GM21526 (cell line): ENCODE results near the gene MLLT6.

Experiments
- ATAC-seq: cut with Tn5 transposase; IDR thresholded peaks from one replicate; pipeline ENCODE4 v1.9.1; 2021; ENCODE audit warnings: moderate library complexity; ENCODE audit not compliant: unreplicated experiment, low FRiP score

Gene MLLT6

GRCh38 chr17:38740806-38741205 is 35.7 kb downstream of the MLLT6 start:
- no peak for ATAC-seq

- ATAC-seq, result no peak
These were observed 36.4 kb downstream of the MLLT6 start for GRCh38 chr17:38741461-38741860.

DNA sequence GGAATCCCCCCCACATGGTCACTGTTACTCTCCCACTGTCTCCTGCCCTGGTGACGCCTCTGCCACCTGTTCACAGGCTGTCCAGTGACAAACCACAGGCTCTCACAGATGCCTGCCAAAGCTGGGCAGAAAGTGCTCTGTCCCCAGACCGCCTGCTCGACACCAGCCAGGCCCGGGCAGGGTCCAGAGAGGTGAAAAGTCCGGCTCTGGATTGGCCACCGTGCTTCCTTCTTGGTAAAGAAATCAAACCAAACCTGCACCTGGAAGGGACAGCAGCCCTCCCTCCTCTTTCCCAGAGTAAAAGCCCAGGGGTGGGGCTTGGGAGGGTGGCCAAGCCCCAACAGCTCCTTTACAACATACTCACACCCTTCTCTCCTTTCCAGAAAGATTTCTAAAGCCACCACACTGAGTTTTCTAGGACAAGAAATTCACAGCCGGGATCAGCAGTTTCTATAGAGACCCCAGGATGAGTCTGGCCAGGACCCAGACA is 36.9 kb downstream of the MLLT6 start:
- no peak for ATAC-seq

DNA sequence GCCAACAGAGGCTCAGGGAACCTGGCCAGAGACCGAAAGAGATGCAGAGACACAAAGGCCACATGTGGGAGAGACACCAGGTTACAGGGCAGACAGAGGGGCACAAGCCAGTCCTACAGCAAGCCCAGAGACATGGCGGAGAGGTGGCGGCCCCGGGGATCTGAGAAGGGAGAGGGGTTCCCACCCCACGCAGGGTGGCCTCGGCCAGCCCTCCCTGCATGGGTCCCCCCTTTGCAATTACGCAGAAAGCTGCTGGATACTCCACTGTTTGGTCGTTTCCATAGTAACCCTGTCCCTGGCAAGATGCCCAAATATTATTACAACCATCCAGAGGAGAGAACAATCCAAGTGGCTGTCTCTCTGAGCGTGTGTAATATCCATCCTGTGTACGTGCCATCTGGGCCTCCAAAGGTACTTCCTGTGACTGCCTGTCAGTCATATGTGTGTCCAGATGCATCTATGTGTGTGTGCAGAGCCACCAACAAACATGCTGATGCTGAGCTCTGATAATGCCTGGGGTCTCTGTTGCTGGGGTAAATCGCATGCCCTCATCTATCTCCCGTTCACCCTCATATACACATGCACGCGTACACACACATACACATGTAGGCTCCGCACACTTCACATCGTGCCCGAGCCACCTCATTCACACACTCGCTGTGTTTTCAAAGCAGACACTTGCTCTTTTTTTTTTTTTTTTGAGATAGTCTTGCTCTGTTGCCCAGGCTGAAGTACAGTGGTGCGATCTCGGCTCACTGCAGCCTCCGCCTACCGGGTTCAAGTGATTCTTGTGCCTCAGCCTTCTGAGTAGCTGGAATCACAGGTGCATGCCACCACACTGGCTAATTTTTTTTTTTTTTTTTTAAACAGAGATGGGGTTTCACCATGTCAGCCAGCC is 37.6 kb downstream of the MLLT6 start:
- ATAC-seq, result no peak

DNA sequence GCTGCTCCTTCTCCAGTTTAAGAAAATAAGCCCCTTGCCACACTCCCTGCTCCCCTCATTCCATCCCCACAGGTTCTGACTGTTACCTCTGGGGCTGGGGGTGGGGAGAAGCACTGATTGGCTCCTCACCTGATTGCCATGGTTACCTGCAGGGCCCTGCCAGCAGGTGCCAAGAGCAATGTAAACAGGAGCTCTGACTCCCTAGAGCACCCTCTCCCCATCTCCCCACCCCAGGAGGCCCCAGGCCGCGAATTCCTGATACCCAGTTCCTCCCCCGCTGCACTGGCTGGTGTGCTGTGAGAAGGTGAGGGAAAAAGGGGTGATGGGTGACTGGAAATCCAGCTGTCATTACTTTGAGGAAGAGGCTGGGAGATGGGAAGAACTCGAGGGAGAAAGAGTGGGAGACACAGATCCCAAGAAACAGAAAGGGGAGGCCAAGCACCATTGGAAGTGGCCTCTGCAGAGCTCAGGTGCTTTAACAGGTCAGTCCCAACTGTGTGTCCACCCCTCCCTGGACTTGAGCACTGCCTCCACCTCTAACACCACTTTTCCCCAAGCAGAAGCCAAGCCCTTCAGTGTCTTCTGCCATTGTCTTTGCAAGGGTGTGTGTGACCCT is 38.6 kb downstream of the MLLT6 start:
- no peak for ATAC-seq

DNA sequence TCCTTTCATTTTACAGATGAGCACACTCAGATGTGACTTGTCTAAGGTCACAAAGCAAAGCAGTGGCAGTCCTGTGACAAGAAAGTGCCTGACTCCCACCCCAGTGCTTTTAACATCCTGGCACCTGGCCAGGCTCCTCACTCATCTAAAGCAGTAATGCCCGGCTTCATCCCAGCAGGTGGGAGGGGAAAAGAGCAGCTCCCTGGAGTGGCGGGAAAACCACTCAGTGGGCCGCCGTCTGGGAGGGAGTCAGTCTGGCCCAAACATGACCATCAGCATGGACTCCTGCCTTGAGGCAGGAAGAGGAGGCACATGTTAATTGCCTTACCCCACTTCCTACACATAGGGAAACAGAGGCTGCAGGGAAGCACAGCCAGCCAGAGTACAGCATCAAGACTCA is 40.5 kb downstream of the MLLT6 start:
- no peak for ATAC-seq

DNA sequence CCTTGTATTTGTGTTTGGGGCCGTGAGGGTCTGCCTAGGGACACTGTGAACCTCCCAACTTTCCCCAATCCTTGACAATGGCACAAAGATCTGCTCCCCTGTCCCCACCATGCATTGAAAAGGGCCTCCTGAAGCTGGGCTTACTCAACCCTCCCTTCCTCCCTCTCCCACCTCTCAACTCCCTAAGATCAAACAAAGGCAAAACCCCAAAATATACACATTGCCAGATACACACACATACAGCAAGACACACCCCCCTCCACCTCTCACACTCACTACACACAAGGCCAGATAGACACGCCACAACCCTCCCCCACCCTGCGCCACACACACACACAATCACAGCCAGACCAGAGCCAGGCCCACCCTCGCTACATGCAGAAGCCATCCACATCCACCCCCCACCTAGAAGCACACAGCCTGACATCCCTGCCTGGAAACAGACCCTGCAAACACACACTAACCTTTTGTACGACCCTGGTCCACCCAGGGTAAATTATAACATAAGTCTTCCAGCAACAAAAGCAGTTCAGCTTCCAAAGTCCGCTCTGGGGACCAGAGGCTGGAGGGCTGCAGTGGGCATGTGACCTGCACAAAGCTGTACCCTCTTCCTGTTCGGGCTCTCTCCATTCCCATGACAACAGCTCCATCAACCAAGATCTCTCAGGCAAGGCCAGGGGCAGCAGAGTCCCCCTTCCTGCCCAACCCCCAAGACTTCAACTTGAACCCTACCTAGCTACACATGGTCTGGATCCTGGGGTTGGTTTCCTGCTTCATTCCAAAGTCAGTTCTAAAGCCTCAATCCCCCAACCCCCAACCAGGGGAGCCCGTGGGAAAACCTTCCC is 41.2 kb downstream of the MLLT6 start:
- ATAC-seq, result no peak

DNA sequence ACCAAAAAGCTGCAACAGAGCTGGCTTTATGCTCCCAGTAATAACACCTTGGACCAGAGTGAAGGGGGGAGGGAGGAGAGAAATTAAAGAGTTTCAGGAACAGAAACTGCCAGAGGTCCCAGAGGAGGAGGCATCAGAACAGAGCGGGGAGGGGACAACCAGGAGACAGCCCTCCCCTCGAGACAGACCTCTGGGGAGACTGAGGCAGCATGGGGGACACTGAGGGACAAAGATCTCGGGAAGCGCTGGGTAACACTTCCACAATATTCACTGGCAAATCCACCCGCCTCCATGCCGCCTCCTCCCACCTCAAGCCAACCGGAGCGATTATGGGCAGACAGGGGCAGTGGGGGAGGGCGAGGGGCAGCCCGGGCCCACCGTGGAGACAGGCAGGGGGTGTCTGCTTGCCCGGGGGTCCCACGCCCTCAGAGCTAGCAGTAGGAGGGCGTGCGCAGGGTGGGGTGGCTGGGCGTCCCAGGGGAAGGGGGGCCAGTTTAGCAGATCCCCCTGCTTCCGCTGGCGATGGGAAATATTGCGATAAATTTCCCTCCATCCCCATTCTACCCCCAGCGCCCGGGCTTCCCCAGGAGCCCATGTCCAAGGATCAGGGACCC is 41.9 kb downstream of the MLLT6 start:
- no peak for ATAC-seq

- no peak for ATAC-seq
These were observed 42.5 kb downstream of the MLLT6 start for GRCh38 chr17:38747463-38748148.

DNA sequence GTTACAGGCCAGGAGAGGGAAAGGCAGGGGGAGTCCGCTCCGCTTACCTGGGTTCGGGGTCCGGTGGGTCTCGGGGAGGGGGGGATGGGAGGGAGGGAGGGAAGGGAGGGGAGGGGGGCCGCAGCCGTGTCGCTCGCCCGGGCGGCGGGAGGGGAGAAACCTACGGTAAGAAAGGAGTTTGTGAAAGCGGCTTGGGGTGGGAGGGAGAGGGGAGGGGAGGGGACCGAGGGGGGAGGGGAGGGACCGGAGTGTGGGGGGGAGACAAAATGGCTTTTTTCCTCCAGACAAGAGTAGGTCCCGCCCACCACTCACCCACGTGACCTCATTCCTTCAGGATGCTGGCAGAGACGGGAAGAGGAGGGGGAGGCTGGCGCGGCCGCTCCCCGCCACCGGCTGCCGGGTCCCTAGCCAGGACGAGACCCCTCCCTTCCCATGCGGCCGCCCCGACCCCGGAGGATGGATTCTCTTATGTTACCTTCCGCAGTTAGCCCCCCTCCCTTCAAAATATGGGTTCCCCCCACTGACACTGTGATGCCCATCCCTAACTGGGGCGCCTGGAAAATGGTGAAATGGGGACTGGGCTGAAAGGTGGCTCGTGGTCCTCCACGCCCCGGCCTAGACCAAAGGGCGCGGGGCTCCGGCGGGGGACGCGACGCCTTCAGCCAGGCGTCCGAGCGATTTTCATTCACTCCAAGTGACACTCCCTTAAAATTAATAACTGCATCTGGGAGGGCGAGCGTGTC is 43.2 kb downstream of the MLLT6 start, which contains the start of gene PCGF2:
Gene PCGF2, minus strand, starts transcription at position 188 of the 743 bp plus-strand sequence. CDS start 7,934 bp downstream, outside the sequence.
- no peak for ATAC-seq

- no peak for ATAC-seq
These were observed 43.8 kb downstream of the MLLT6 start for GRCh38 chr17:38748892-38749222.

DNA sequence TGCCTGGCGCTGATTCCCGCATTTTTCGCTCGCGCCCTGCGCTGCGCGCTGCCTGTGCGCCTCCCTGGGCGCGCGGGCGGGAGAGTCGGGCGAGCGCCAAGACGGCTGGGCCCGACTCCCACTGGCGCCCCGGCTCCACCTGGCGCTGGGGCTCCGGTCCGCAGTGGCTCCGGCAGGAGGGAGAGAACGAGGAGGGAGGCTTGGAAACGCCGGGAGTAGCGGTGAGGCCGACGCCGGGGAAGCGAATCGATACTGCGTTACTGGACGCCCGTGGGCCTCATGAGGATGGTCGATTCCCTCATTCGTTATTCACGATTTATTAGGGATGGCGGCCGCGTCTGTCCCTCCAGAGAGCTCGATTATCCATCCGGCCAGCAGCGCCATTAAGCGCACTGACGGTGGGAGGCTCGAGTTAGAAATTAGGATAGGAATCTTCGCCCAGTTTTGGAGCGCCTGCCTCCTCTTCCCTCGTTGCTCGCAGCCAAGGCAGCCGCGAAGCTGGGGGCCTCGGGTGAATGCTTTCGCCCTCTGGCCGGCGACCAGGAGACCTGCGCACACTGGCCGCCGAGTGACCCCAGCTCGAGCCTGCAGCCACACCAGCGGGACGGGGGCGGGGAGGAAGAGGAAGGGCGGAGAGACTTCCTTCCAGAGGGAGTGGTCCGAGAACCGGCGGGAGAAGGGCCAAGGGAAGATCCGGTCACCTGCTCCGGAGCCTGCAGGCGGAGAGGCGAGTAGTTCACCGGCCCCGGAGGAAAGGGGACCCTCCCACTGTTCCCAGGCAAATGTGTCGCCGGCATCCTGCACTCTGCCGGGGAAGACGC is 44.4 kb downstream of the MLLT6 start:
- ATAC-seq, result no peak

DNA sequence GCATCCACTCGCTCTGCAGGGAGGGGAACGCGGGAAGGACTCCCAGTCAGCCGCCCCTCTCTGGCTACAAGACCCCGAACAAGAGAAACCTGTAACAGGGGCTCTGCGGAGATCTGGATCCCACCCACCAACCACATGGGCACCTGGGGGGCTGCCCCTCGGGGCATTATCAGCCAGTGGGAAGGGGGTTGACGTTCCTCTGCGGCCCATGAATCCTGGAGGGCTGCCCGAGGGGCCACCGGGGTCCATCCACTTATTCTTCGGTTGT is 44.9 kb downstream of the MLLT6 start:
- no peak for ATAC-seq

GRCh38 chr17:38750312-38751121 is 45.4 kb downstream of the MLLT6 start:
- no peak for ATAC-seq

DNA sequence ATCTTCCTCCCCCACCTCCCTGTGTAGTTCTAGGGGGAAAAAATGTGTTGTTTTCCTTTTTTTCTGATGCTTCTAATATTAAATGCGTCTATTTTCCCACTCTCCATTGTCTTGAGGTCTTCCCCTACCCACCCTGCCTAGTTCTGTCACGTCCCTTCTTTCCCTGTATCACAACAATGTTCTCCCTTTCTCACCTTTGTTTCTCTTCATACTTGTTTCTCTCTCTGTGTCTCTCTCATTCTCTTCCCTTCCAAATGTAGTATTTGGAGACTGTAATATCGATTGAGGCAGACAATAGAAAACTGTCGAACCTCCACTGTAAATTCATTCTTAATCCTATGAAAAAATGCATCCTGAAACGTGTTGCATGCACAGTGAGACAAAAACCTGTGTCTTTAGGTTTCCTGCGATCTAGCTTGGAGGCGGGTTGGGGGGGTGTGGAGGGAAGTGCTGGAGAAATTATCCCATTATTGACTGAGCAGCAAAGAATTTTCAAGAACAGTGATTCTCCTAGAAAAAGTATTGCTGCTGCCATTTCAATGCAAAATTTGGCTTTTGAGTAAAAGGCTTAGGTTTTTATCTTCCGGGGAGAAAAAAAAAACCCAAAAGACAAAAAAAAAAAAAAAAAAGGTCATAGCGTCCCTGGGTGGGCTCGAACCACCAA is 46.2 kb downstream of the MLLT6 start:
- ATAC-seq, result no peak

DNA sequence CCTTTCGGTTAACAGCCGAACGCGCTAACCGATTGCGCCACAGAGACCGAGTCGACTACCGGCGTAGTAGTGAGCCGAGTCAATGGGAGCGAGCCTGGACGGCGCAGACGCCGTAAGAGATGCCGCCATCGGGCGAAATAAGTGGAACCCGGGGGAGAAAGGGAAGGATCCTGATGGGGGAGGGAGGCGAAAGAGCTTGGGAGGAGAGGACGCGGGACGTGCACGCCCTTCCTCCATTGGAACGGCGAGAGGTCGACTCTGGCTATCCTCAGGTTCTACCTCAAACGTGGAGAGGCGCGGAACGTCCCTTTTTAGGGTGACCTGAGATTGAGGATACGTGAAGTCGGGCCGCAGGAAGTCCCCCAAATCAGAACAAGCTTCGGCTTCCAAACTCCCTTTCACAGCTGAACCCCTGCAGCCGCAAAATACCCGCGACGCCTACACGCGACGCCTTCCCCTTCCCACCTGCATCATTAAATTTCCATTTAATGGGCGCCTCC is 46.8 kb downstream of the MLLT6 start:
- peak; percentile 30 for ATAC-seq
